GM23248 (cell line): Measurements from ENCODE around the gene EEF1AKMT4. TPM values are rescaled to one million over a fixed set of nuclear protein-coding genes. Genes with fewer than 3 reads are reported as not detected.

Experiments
- DNase-seq: peaks from one replicate; pipeline ENCODE4 v3.0.0-alpha.2; 2015
- H2AFZ ChIP-seq: fragments of 200-600 bp; sonication (generic); 2 replicates; pipeline ENCODE4 v1.6.1; 2016; ENCODE audit warnings: antibody characterized with exemption
- H3F3A ChIP-seq: fragments of 200-600 bp; sonication (generic); 2 replicates; pipeline ENCODE4 v1.6.1; 2016; ENCODE audit warnings: mild to moderate bottlenecking, antibody characterized with exemption, mixed run types; ENCODE audit not compliant: insufficient read depth
- H3K27ac ChIP-seq: fragments of 200-600 bp; sonication (generic); 2 replicates; pipeline ENCODE4 v1.5.1; 2016; ENCODE audit warnings: mild to moderate bottlenecking
- H3K27me3 ChIP-seq: fragments of 200-600 bp; sonication (generic); replicated peaks from 2 replicates; pipeline ENCODE4 v1.6.1; 2016; ENCODE audit warnings: mild to moderate bottlenecking; ENCODE audit not compliant: insufficient read depth
- H3K36me3 ChIP-seq: fragments of 200-600 bp; sonication (generic); 2 replicates; pipeline ENCODE4 v1.6.1; 2016; ENCODE audit warnings: low read depth, mild to moderate bottlenecking
- H3K4me1 ChIP-seq: fragments of 200-600 bp; sonication (generic); 2 replicates; pipeline ENCODE4 v1.6.1; 2016; ENCODE audit warnings: mild to moderate bottlenecking; ENCODE audit not compliant: insufficient read depth
- H3K4me2 ChIP-seq: fragments of 200-600 bp; sonication (generic); one replicate; pipeline ENCODE4 v1.6.1; 2016; ENCODE audit warnings: mild to moderate bottlenecking; ENCODE audit not compliant: unreplicated experiment
- H3K4me3 ChIP-seq: fragments of 200-600 bp; sonication (generic); 2 replicates; pipeline ENCODE4 v1.5.1; 2016; ENCODE audit warnings: mild to moderate bottlenecking
- H3K79me2 ChIP-seq: fragments of 200-600 bp; sonication (generic); 2 replicates; pipeline ENCODE4 v1.6.1; 2016; ENCODE audit warnings: mild to moderate bottlenecking; ENCODE audit not compliant: insufficient read depth
- H3K9ac ChIP-seq: fragments of 200-600 bp; sonication (generic); 2 replicates; pipeline ENCODE4 v1.6.1; 2016; ENCODE audit warnings: mild to moderate bottlenecking
- H3K9me2 ChIP-seq: fragments of 200-600 bp; sonication (generic); 2 replicates; pipeline ENCODE4 v1.6.1; 2016; ENCODE audit warnings: mixed run types, mild to moderate bottlenecking, moderate library complexity; ENCODE audit not compliant: insufficient read depth
- H3K9me3 ChIP-seq: fragments of 200-600 bp; sonication (generic); one replicate; pipeline ENCODE4 v1.6.1; 2017; ENCODE audit warnings: low read depth
- H4K20me1 ChIP-seq: fragments of 200-600 bp; sonication (generic); 2 replicates; pipeline ENCODE4 v1.6.0; 2016; ENCODE audit not compliant: insufficient read depth
- EZH2 ChIP-seq: fragments of 200-600 bp; sonication (generic); IDR thresholded peaks from 2 replicates; pipeline ENCODE4 v1.6.1; 2018; ENCODE audit warnings: antibody characterized with exemption, mild to moderate bottlenecking; ENCODE audit not compliant: insufficient read depth, poor library complexity, severe bottlenecking
- EZH2phosphoT487 ChIP-seq: fragments of 200-600 bp; sonication (generic); IDR thresholded peaks from 2 replicates; pipeline ENCODE4 v1.6.1; 2018; ENCODE audit warnings: antibody characterized with exemption, moderate library complexity, mild to moderate bottlenecking, low read depth; ENCODE audit not compliant: insufficient read depth
- WGBS, 2 experiments: methylation state at CpG; one replicate each; pipeline ENCODE4 v1.1.6; 2015 to 2017; ENCODE audit warnings: low lambda C conversion rate in 2 of 2, low coverage in 1 of 2; ENCODE audit errors: missing lambda C conversion rate in 2 of 2; 5-methylcytosine and 5-hydroxymethylcytosine counted together
- in situ Hi-C: fragments of 300-500 bp; cut with MboI; formaldehyde crosslinking; loops from 2 replicates; pipeline ENCODE4 v1.15.0; 2020
- polyA plus RNA-seq: library from polyadenylated mRNA; unstranded; fragments of >200 nt; fragmentation: Nextera tagmentation; extraction: Ambion mirVana; gene quantifications from 2 replicates; pipeline ENCODE4 v1.2.1, GENCODE V29; 2016
- total RNA-seq: library from RNA; depleted of rRNA; stranded (reverse); fragments of >200 nt; shearing (Covaris generic); gene quantifications from 2 replicates; pipeline ENCODE4 v1.2.3, GENCODE V29; 2014

EEF1AKMT4 gene
- total and polyA plus RNA-seq, 2 experiments from 2014 or later, result 5.3 to 7.2 TPM

- H3K9ac ChIP-seq, result no peak overlapping the region
- H3K27me3 ChIP-seq, result peaks cover 20% of the 10 kb centered on the region
- no peaks in the 10 kb centered on the region for H3K36me3 ChIP-seq
- H3K4me1 ChIP-seq, result no peaks in the 10 kb centered on the region
- H3F3A ChIP-seq, result no peaks in the 10 kb centered on the region
- H3K79me2 ChIP-seq, result no peaks in the 10 kb centered on the region
- no peak overlapping the region for H2AFZ ChIP-seq
- no peaks in the 10 kb centered on the region for H4K20me1 ChIP-seq
- no peaks in the 10 kb centered on the region for H3K9me2 ChIP-seq
- no peak for TF ChIP-seq EZH2
- TF ChIP-seq EZH2phosphoT487, result no peak
- WGBS, 2 experiments, result 78 to 80% methylated on average over 18 to 19 of the region's 19 CpGs
- H3K4me3 ChIP-seq, result no peak overlapping the region
- in situ Hi-C loops, result no loop called here
- no peak overlapping the region for H3K27ac ChIP-seq
- H3K9me3 ChIP-seq, result no peaks in the 10 kb centered on the region
- DNase-seq, result no peak
- H3K4me2 ChIP-seq, result no peak overlapping the region
These were observed 14.6 kb upstream of the EEF1AKMT4 start for GRCh38 chr3:184234671-184235380.

- no peaks in the 10 kb centered on the region for H3K79me2 ChIP-seq
- no peaks in the 10 kb centered on the region for H3K4me1 ChIP-seq
- H3K9ac ChIP-seq, result no peak overlapping the region
- in situ Hi-C loops, result no loop called here
- H3K27ac ChIP-seq, result no peak overlapping the region
- H3K4me3 ChIP-seq, result no peak overlapping the region
- H3K9me3 ChIP-seq, result no peaks in the 10 kb centered on the region
- peaks cover 13% of the 10 kb centered on the region for H3K27me3 ChIP-seq
- DNase-seq, result peak; percentile 12
- no peak overlapping the region for H2AFZ ChIP-seq
- H3F3A ChIP-seq, result no peaks in the 10 kb centered on the region
- no peaks in the 10 kb centered on the region for H3K9me2 ChIP-seq
- 51% methylated on average over 4 of the region's 4 CpGs for WGBS, 2 experiments
- TF ChIP-seq EZH2phosphoT487, result no peak
- no peaks in the 10 kb centered on the region for H3K36me3 ChIP-seq
- H3K4me2 ChIP-seq, result no peak overlapping the region
- H4K20me1 ChIP-seq, result no peaks in the 10 kb centered on the region
These were observed 14.0 kb upstream of the EEF1AKMT4 start for GRCh38 chr3:184235381-184236032.

GRCh38 chr3:184236033-184236410, 13.4 kb upstream of the EEF1AKMT4 start:
- Histone ChIP-seq H3K4me1 (no peaks in the 10 kb centered on the region), H4K20me1 (no peaks in the 10 kb centered on the region), H3K4me3 (no peak overlapping the region), H3K9me2 (no peaks in the 10 kb centered on the region), H3K4me2 (no peak overlapping the region), H3K79me2 (no peaks in the 10 kb centered on the region), H3K27ac (no peak overlapping the region), H3K36me3 (no peaks in the 10 kb centered on the region), H3K9me3 (no peaks in the 10 kb centered on the region), H3K9ac (no peak overlapping the region), H2AFZ (no peak overlapping the region), H3F3A (no peaks in the 10 kb centered on the region), H3K27me3 (peaks cover 10% of the 10 kb centered on the region)
- no peak for DNase-seq
- no peak for TF ChIP-seq EZH2phosphoT487
- TF ChIP-seq EZH2, result no peak
- in situ Hi-C loops, result no loop called here
- WGBS, 2 experiments, result 41 to 43% methylated on average over 14 of the region's 14 CpGs

- Histone ChIP-seq H3K79me2 (no peaks in the 10 kb centered on the region), H3K36me3 (no peaks in the 10 kb centered on the region), H3K27ac (no peak overlapping the region), H3K9me2 (no peaks in the 10 kb centered on the region), H3K4me1 (no peaks in the 10 kb centered on the region), H3K9me3 (no peaks in the 10 kb centered on the region), H3K27me3 (peaks cover 4% of the 10 kb centered on the region), H3K9ac (no peak overlapping the region), H2AFZ (no peak overlapping the region), H3K4me3 (no peak overlapping the region), H3K4me2 (no peak overlapping the region), H3F3A (no peaks in the 10 kb centered on the region), H4K20me1 (no peaks in the 10 kb centered on the region)
- 48 to 79% methylated on average over 3 of the region's 3 CpGs for WGBS, 2 experiments
- no peak for DNase-seq
- TF ChIP-seq EZH2phosphoT487, result no peak
- in situ Hi-C loops, result no loop called here
These were observed 12.8 kb upstream of the EEF1AKMT4 start for GRCh38 chr3:184236636-184237035.
